Activated naive CD4-positive, alpha-beta T cell treated with anti-CD3 and anti-CD28 coated beads, Interleukin-2, amount 50 U/mL, for 24 hours (primary cell): Measurements from ENCODE around the gene METTL26.
A peak's percentile ranks its signal among the peaks of the same experiment; 100 is the strongest.

ENCODE experiments used
- H3K27ac Mint-ChIP-seq: one replicate; pipeline ENCODE4 v1.8.0; 2021; ENCODE audit warnings: mild to moderate bottlenecking, mixed read lengths
- H3K27me3 Mint-ChIP-seq: one replicate; pipeline ENCODE4 v1.8.0; 2021; ENCODE audit warnings: mixed read lengths
- H3K36me3 Mint-ChIP-seq: one replicate; pipeline ENCODE4 v1.8.0; 2021; ENCODE audit warnings: mixed read lengths
- H3K4me1 Mint-ChIP-seq: one replicate; pipeline ENCODE4 v1.8.0; 2021; ENCODE audit warnings: mixed read lengths
- H3K4me3 Mint-ChIP-seq: one replicate; pipeline ENCODE4 v1.8.0; 2021; ENCODE audit warnings: mild to moderate bottlenecking, mixed read lengths
- H3K9me3 Mint-ChIP-seq: one replicate; pipeline ENCODE4 v1.8.0; 2021; ENCODE audit warnings: mixed read lengths

Gene METTL26

GRCh38 chr16:592518-593306, 43.4 kb downstream of the METTL26 start:
- H3K36me3 Mint-ChIP-seq: no peaks in the 10 kb centered on the region
- H3K4me1 Mint-ChIP-seq: peaks cover 36% of the 10 kb centered on the region
- no peak overlapping the region for H3K4me3 Mint-ChIP-seq
- H3K27ac Mint-ChIP-seq: peak overlapping the region; percentile 62
- no peaks in the 10 kb centered on the region for H3K27me3 Mint-ChIP-seq
- no peaks in the 10 kb centered on the region for H3K9me3 Mint-ChIP-seq

GRCh38 chr16:591892-592517, 44.1 kb downstream of the METTL26 start:
- H3K9me3 Mint-ChIP-seq: no peaks in the 10 kb centered on the region
- H3K27ac Mint-ChIP-seq: peak overlapping the region; percentile 72
- no peaks in the 10 kb centered on the region for H3K27me3 Mint-ChIP-seq
- H3K4me1 Mint-ChIP-seq: peaks cover 36% of the 10 kb centered on the region
- peak overlapping the region; percentile 89 for H3K4me3 Mint-ChIP-seq
- H3K36me3 Mint-ChIP-seq: no peaks in the 10 kb centered on the region

DNA sequence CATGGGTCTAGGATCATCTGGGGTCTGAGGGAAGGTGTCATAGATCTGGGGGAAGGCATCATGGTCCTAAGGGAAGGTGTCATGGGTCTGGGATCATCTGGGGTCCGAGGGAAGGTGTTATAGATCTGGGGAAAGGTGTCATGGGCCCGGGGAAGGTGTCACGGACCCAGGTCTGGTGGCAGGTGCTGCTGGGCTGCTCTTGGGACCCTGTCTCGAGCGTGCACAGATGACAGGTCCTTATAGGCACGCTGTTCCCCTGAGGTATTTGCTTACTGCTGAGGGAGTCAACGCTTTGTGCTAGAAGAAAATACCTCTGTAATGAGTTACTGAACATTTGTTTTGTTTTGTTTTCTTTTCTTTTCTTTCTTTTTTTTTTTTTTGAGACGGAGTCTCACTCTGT, 44.9 kb downstream of the METTL26 start:
- H3K27me3 Mint-ChIP-seq: no peaks in the 10 kb centered on the region
- peak overlapping the region; percentile 81 for H3K27ac Mint-ChIP-seq
- peaks cover 31% of the 10 kb centered on the region for H3K4me1 Mint-ChIP-seq
- H3K4me3 Mint-ChIP-seq: peak overlapping the region; percentile 89
- H3K36me3 Mint-ChIP-seq: no peaks in the 10 kb centered on the region
- no peaks in the 10 kb centered on the region for H3K9me3 Mint-ChIP-seq

DNA sequence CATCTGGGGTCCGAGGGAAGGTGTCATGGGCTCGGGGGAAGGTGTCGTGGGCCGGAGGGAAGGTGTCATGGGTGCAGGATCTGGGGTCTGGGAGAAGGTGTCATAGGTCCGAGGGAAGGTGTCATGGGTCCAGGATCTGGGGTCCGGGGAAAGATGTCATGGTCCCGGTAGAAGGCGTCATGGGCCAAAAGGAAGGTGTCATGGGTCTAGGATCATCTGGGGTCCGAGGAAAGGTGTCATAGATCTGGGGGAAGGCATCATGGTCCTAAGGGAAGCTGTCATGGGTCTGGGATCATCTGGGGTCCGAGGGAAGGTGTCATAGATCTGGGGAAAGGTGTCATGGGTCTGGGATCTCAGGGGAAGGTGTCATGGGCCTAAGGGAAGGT, 45.3 kb downstream of the METTL26 start:
- no peaks in the 10 kb centered on the region for H3K36me3 Mint-ChIP-seq
- no peaks in the 10 kb centered on the region for H3K9me3 Mint-ChIP-seq
- peaks cover 31% of the 10 kb centered on the region for H3K4me1 Mint-ChIP-seq
- H3K4me3 Mint-ChIP-seq: peak overlapping the region; percentile 89
- no peaks in the 10 kb centered on the region for H3K27me3 Mint-ChIP-seq
- H3K27ac Mint-ChIP-seq: peak overlapping the region; percentile 81

- no peak overlapping the region for H3K27ac Mint-ChIP-seq
- H3K4me1 Mint-ChIP-seq: peaks cover 31% of the 10 kb centered on the region
- no peaks in the 10 kb centered on the region for H3K9me3 Mint-ChIP-seq
- H3K36me3 Mint-ChIP-seq: no peaks in the 10 kb centered on the region
- peak overlapping the region; percentile 89 for H3K4me3 Mint-ChIP-seq
- H3K27me3 Mint-ChIP-seq: no peaks in the 10 kb centered on the region
Measured at GRCh38 chr16:590188-590814, 45.8 kb downstream of the METTL26 start.

GRCh38 chr16:589658-590187, 46.4 kb downstream of the METTL26 start, which contains the start of gene RAB40C:
RAB40C (plus strand) TSS chr16:590066; CDS start chr16:590292, 226 bp downstream.
- H3K27me3 Mint-ChIP-seq: no peaks in the 10 kb centered on the region
- peaks cover 31% of the 10 kb centered on the region for H3K4me1 Mint-ChIP-seq
- peak within 1 kb of the TSS; percentile 95 for H3K4me3 Mint-ChIP-seq
- no peaks in the 10 kb centered on the region for H3K9me3 Mint-ChIP-seq
- no peaks in the 10 kb centered on the region for H3K36me3 Mint-ChIP-seq
- H3K27ac Mint-ChIP-seq: peak within 1 kb of the TSS; percentile 100

GRCh38 chr16:588889-589657, 47.0 kb downstream of the METTL26 start:
- peak overlapping the region; percentile 97 for H3K4me3 Mint-ChIP-seq
- no peaks in the 10 kb centered on the region for H3K27me3 Mint-ChIP-seq
- H3K4me1 Mint-ChIP-seq: peaks cover 25% of the 10 kb centered on the region

DNA sequence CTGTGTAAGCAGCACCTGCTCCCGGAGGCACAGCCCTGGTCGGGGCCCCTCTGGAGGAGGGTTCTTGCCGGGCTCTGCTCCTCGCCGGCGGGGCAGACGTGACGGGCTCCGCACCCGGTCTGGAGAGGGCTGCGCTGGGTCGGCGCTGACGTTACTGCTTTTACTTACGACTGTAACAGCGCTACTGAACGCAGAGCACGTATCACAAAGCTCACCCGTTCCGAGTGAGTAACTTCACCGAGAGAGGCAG, 47.5 kb downstream of the METTL26 start:
- peaks cover 22% of the 10 kb centered on the region for H3K4me1 Mint-ChIP-seq
- no peaks in the 10 kb centered on the region for H3K9me3 Mint-ChIP-seq
- peak overlapping the region; percentile 97 for H3K4me3 Mint-ChIP-seq
- H3K27me3 Mint-ChIP-seq: no peaks in the 10 kb centered on the region
- H3K36me3 Mint-ChIP-seq: no peaks in the 10 kb centered on the region
- H3K27ac Mint-ChIP-seq: peak overlapping the region; percentile 99

More at GRCh38 chr16:588889-589657, 47.0 kb downstream of the METTL26 start:
- peak overlapping the region; percentile 100 for H3K27ac Mint-ChIP-seq
- no peaks in the 10 kb centered on the region for H3K9me3 Mint-ChIP-seq
- no peaks in the 10 kb centered on the region for H3K36me3 Mint-ChIP-seq

- Mint-ChIP-seq H3K36me3 (no peaks in the 10 kb centered on the region), H3K27me3 (no peaks in the 10 kb centered on the region), H3K9me3 (no peaks in the 10 kb centered on the region), H3K4me3 (peak overlapping the region; percentile 97), H3K27ac (no peak overlapping the region), H3K4me1 (peaks cover 11% of the 10 kb centered on the region)
Measured at GRCh38 chr16:586645-587590, 49.2 kb downstream of the METTL26 start.

DNA sequence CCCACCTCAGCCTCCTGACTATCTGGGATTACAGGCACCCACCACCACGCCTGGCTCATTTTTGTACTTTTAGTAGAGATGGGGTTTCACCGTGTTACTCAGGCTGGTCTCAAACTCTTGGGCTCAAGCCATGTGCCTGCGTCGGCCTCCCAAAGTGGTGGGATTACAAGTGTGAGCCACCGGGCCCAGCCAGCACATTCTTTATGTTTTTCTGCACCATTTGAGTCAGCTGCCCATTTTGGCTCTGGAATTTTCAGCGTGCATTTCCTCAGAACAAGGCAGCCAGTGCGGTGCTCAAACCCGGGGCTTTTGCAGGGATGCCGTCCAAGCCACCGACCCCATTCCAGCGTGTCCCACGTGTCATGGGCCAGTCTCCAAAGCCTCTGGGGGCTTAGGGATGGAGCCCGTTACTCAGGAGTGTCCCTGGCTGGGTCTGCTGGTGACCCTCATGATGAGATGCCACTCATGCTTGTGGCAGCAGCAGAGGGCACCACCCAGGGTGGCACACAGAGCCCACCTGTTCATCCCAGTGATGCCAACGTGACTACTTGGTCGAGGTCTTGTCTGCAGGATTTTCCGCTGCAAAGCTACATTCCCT, 50.0 kb downstream of the METTL26 start:
- Mint-ChIP-seq H3K27me3 (no peaks in the 10 kb centered on the region), H3K4me1 (peaks cover 7% of the 10 kb centered on the region), H3K4me3 (peak overlapping the region; percentile 3), H3K36me3 (no peaks in the 10 kb centered on the region), H3K27ac (no peak overlapping the region), H3K9me3 (no peaks in the 10 kb centered on the region)

GRCh38 chr16:585351-585750, 50.8 kb downstream of the METTL26 start:
- H3K4me3 Mint-ChIP-seq: no peak overlapping the region
- H3K9me3 Mint-ChIP-seq: no peaks in the 10 kb centered on the region
- H3K36me3 Mint-ChIP-seq: no peaks in the 10 kb centered on the region
- H3K27me3 Mint-ChIP-seq: no peaks in the 10 kb centered on the region
- no peaks in the 10 kb centered on the region for H3K4me1 Mint-ChIP-seq
- no peak overlapping the region for H3K27ac Mint-ChIP-seq
